ENCODE data around the gene GRM5.
"Not testable (repeated sequence)": the region's sequence is repeated elsewhere in the genome, so short reads cannot be mapped to it uniquely, and the experiment has no call there.

GRM5 gene

GRCh38 chr11:88975441-88975840 lies 90.3 kb downstream of the GRM5 start:
- not testable (repeated sequence) for DNase-seq (ENCODE audit: low read depth)

GRCh38 chr11:88972210-88972609 lies 93.6 kb downstream of the GRM5 start:
- DNase-seq (ENCODE audit: low read depth), result no peak

GRCh38 chr11:88961621-88962020 lies 104.2 kb downstream of the GRM5 start:
- not testable (repeated sequence) for DNase-seq (ENCODE audit: low read depth)

GRCh38 chr11:88959857-88960256 lies 105.9 kb downstream of the GRM5 start:
- DNase-seq (ENCODE audit: low read depth), result not testable (repeated sequence)

GRCh38 chr11:88950975-88951374 lies 114.8 kb downstream of the GRM5 start:
- no peak for DNase-seq (ENCODE audit: low read depth)

- not testable (repeated sequence) for DNase-seq (ENCODE audit: low read depth)
Measured at GRCh38 chr11:88948908-88949307, 116.9 kb downstream of the GRM5 start.

- DNase-seq (ENCODE audit: low read depth), result not testable (repeated sequence)
Measured at GRCh38 chr11:88947843-88948572, 117.8 kb downstream of the GRM5 start.

- not testable (repeated sequence) for DNase-seq (ENCODE audit: low read depth)
Measured at GRCh38 chr11:88929665-88930064, 136.1 kb downstream of the GRM5 start.

GRCh38 chr11:88917065-88917464 lies 148.7 kb downstream of the GRM5 start:
- DNase-seq (ENCODE audit: low read depth), result not testable (repeated sequence)

- DNase-seq (ENCODE audit: low read depth), result no peak
Measured at GRCh38 chr11:88909500-88909899, 156.3 kb downstream of the GRM5 start.

GRCh38 chr11:88901436-88901835 lies 164.3 kb downstream of the GRM5 start:
- not testable (repeated sequence) for DNase-seq (ENCODE audit: low read depth)

- DNase-seq (ENCODE audit: low read depth), result not testable (repeated sequence)
Measured at GRCh38 chr11:88888855-88889254, 176.9 kb downstream of the GRM5 start.

GRCh38 chr11:88886796-88887195 lies 179.0 kb downstream of the GRM5 start:
- DNase-seq (ENCODE audit: low read depth), result no peak

GRCh38 chr11:88882800-88883199 lies 183.0 kb downstream of the GRM5 start:
- DNase-seq (ENCODE audit: low read depth), result not testable (repeated sequence)

- no peak for DNase-seq (ENCODE audit: low read depth)
Measured at GRCh38 chr11:88861618-88862017, 204.2 kb downstream of the GRM5 start.

- not testable (repeated sequence) for DNase-seq (ENCODE audit: low read depth)
Measured at GRCh38 chr11:88860431-88860830, 205.4 kb downstream of the GRM5 start.

- DNase-seq (ENCODE audit: low read depth), result not testable (repeated sequence)
Measured at GRCh38 chr11:88853963-88854362, 211.8 kb downstream of the GRM5 start.

- DNase-seq (ENCODE audit: low read depth), result not testable (repeated sequence)
Measured at GRCh38 chr11:88851547-88851946, 214.2 kb downstream of the GRM5 start.

- DNase-seq (ENCODE audit: low read depth), result not testable (repeated sequence)
Measured at GRCh38 chr11:88849773-88850172, 216.0 kb downstream of the GRM5 start.

GRCh38 chr11:88849368-88849767 lies 216.4 kb downstream of the GRM5 start:
- DNase-seq (ENCODE audit: low read depth), result no peak

- DNase-seq (ENCODE audit: low read depth), result not testable (repeated sequence)
Measured at GRCh38 chr11:88846266-88846665, 219.5 kb downstream of the GRM5 start.

- not testable (repeated sequence) for DNase-seq (ENCODE audit: low read depth)
Measured at GRCh38 chr11:88844941-88845340, 220.8 kb downstream of the GRM5 start.

GRCh38 chr11:88843766-88844426 lies 221.9 kb downstream of the GRM5 start:
- DNase-seq (ENCODE audit: low read depth), result not testable (repeated sequence)
